GM18520 (cell line): ENCODE measurements around the gene SBK3.
"Not testable (repeated sequence)": the region's sequence is repeated elsewhere in the genome, so short reads cannot be mapped to it uniquely, and the experiment has no call there.

Source experiments
- ATAC-seq: cut with Tn5 transposase; IDR thresholded peaks from one replicate; pipeline ENCODE4 v1.9.1; 2021; ENCODE audit not compliant: unreplicated experiment

The SBK3 gene

GRCh38 chr19:55578031-55578760, 32.9 kb upstream of the SBK3 start:
- ATAC-seq: no peak

- ATAC-seq: no peak
These were observed 31.4 kb upstream of the SBK3 start for GRCh38 chr19:55576746-55577145.

GRCh38 chr19:55573929-55574328, 28.6 kb upstream of the SBK3 start:
- not testable (repeated sequence) for ATAC-seq

GRCh38 chr19:55569477-55569876, 24.1 kb upstream of the SBK3 start:
- ATAC-seq: not testable (repeated sequence)

GRCh38 chr19:55567708-55568328, 22.5 kb upstream of the SBK3 start:
- ATAC-seq: no peak

- ATAC-seq: no peak
These were observed 21.5 kb upstream of the SBK3 start for GRCh38 chr19:55566823-55567222.

- no peak for ATAC-seq
These were observed 17.9 kb upstream of the SBK3 start for GRCh38 chr19:55563261-55563690.

GRCh38 chr19:55559684-55560083, 14.3 kb upstream of the SBK3 start:
- ATAC-seq: no peak

GRCh38 chr19:55554741-55555152, 9.4 kb upstream of the SBK3 start:
- ATAC-seq: no peak

GRCh38 chr19:55554302-55554701, 9.0 kb upstream of the SBK3 start:
- no peak for ATAC-seq

GRCh38 chr19:55553217-55554182, 8.2 kb upstream of the SBK3 start:
- no peak for ATAC-seq

GRCh38 chr19:55552620-55553019, 7.3 kb upstream of the SBK3 start:
- ATAC-seq: no peak

GRCh38 chr19:55552206-55552605, 6.9 kb upstream of the SBK3 start:
- no peak for ATAC-seq

- ATAC-seq: no peak
These were observed 4.9 kb upstream of the SBK3 start for GRCh38 chr19:55550321-55550650.

GRCh38 chr19:55549500-55550320, 4.4 kb upstream of the SBK3 start:
- no peak for ATAC-seq

GRCh38 chr19:55546822-55547614, 1.7 kb upstream of the SBK3 start:
- ATAC-seq: no peak

GRCh38 chr19:55546011-55546410, 668 bp upstream of the SBK3 start:
- no peak for ATAC-seq

- no peak for ATAC-seq
These were observed 435 bp downstream of the SBK3 start for GRCh38 chr19:55544776-55545439.

- ATAC-seq: no peak
These were observed 1.3 kb downstream of the SBK3 start for GRCh38 chr19:55544014-55544413.
